HEK293 (cell line): Measurements from ENCODE around the gene TRAF4.

ENCODE experiments used
- CTCF ChIP-seq: fragments of 450-650 bp; formaldehyde crosslinking; IDR thresholded peaks from 2 replicates; pipeline ENCODE4 v1.5.1; 2016; ENCODE audit warnings: missing biosample characterization, missing genetic modification characterization
- KLF9 ChIP-seq: fragments of 450-650 bp; formaldehyde crosslinking; IDR thresholded peaks from 2 replicates; pipeline ENCODE4 v1.5.1; 2016; ENCODE audit warnings: missing biosample characterization, missing genetic modification characterization, low read depth
- PRDM10 ChIP-seq: fragments of 450-650 bp; formaldehyde crosslinking; IDR thresholded peaks from 2 replicates; pipeline ENCODE4 v1.5.1; 2016; ENCODE audit warnings: missing biosample characterization, missing genetic modification characterization
- ZBTB49 ChIP-seq: fragments of 450-650 bp; formaldehyde crosslinking; IDR thresholded peaks from 2 replicates; pipeline ENCODE4 v1.5.1; 2016; ENCODE audit warnings: missing biosample characterization, missing genetic modification characterization, low read depth
- ZBTB6 ChIP-seq: fragments of 450-650 bp; formaldehyde crosslinking; IDR thresholded peaks from 2 replicates; pipeline ENCODE4 v1.5.1; 2017; ENCODE audit warnings: missing biosample characterization, missing genetic modification characterization
- ZNF148 ChIP-seq: fragments of 450-650 bp; formaldehyde crosslinking; IDR thresholded peaks from 2 replicates; pipeline ENCODE4 v1.5.0; 2017; ENCODE audit warnings: missing biosample characterization, missing genetic modification characterization, borderline replicate concordance
- ZNF580 ChIP-seq: fragments of 450-650 bp; formaldehyde crosslinking; IDR thresholded peaks from 2 replicates; pipeline ENCODE4 v1.5.1; 2016; ENCODE audit warnings: missing biosample characterization, missing genetic modification characterization
- ZNF600 ChIP-seq: fragments of 450-650 bp; formaldehyde crosslinking; IDR thresholded peaks from 2 replicates; pipeline ENCODE4 v1.5.1; 2016; ENCODE audit warnings: missing biosample characterization, missing genetic modification characterization
- ZNF768 ChIP-seq: fragments of 450-650 bp; formaldehyde crosslinking; IDR thresholded peaks from 2 replicates; pipeline ENCODE4 v1.5.1; 2018; ENCODE audit warnings: missing biosample characterization, mild to moderate bottlenecking, missing genetic modification characterization
- ZSCAN23 ChIP-seq: fragments of 450-650 bp; formaldehyde crosslinking; IDR thresholded peaks from 2 replicates; pipeline ENCODE4 v1.5.1; 2016; ENCODE audit warnings: missing biosample characterization, missing genetic modification characterization

GRCh38 chr17:28758411-28759121 is 14.8 kb downstream of the TRAF4 start:
- TF ChIP-seq CTCF (tag by site-specific recombination) (no peak), ZNF600 (no peak), PRDM10 (no peak), ZNF768 (tag by site-specific recombination) (no peak), ZSCAN23 (tag by site-specific recombination) (no peak), ZBTB6 (tag by site-specific recombination) (no peak), ZNF148 (tag by site-specific recombination) (no peak), KLF9 (no peak), ZBTB49 (tag by site-specific recombination) (no peak), ZNF580 (no peak)
